GM18873 (cell line): Measurements from ENCODE around the gene EPSTI1.

ENCODE experiments used
- ATAC-seq: cut with Tn5 transposase; IDR thresholded peaks from one replicate; pipeline ENCODE4 v1.9.1; 2021; ENCODE audit warnings: mild to moderate bottlenecking, moderate library complexity, moderate number of reproducible peaks; ENCODE audit not compliant: unreplicated experiment, low FRiP score

Gene EPSTI1

GRCh38 chr13:42906257-42906656, 85.8 kb downstream of the EPSTI1 start:
- ATAC-seq: no peak

- no peak for ATAC-seq
Measured at GRCh38 chr13:42905579-42905978, 86.5 kb downstream of the EPSTI1 start.

GRCh38 chr13:42899266-42899665, 92.8 kb downstream of the EPSTI1 start:
- no peak for ATAC-seq

GRCh38 chr13:42895776-42896175, 96.3 kb downstream of the EPSTI1 start:
- no peak for ATAC-seq

GRCh38 chr13:42894765-42895243, 97.2 kb downstream of the EPSTI1 start:
- ATAC-seq: no peak

- no peak for ATAC-seq
Measured at GRCh38 chr13:42893214-42893671, 98.8 kb downstream of the EPSTI1 start.

GRCh38 chr13:42892760-42893159, 99.3 kb downstream of the EPSTI1 start:
- ATAC-seq: no peak

- ATAC-seq: no peak
Measured at GRCh38 chr13:42891591-42891990, 100.5 kb downstream of the EPSTI1 start.

- no peak for ATAC-seq
Measured at GRCh38 chr13:42885325-42885724, 106.7 kb downstream of the EPSTI1 start.

GRCh38 chr13:42883771-42884467, 108.1 kb downstream of the EPSTI1 start:
- ATAC-seq: no peak

- no peak for ATAC-seq
Measured at GRCh38 chr13:42883142-42883541, 108.9 kb downstream of the EPSTI1 start.

- ATAC-seq: no peak
Measured at GRCh38 chr13:42880056-42880605, 111.9 kb downstream of the EPSTI1 start.

GRCh38 chr13:42878721-42879120, 113.3 kb downstream of the EPSTI1 start:
- ATAC-seq: no peak

GRCh38 chr13:42876887-42877545, 115.0 kb downstream of the EPSTI1 start:
- no peak for ATAC-seq

- ATAC-seq: peak; percentile 99
Measured at GRCh38 chr13:42876270-42876714, 115.7 kb downstream of the EPSTI1 start.

- peak; percentile 10 for ATAC-seq
Measured at GRCh38 chr13:42875475-42876269, 116.4 kb downstream of the EPSTI1 start.

GRCh38 chr13:42874221-42874620, 117.8 kb downstream of the EPSTI1 start:
- ATAC-seq: no peak

- no peak for ATAC-seq
Measured at GRCh38 chr13:42873081-42873480, 119.0 kb downstream of the EPSTI1 start.

GRCh38 chr13:42867232-42867631, 124.8 kb downstream of the EPSTI1 start:
- ATAC-seq: no peak

GRCh38 chr13:42865768-42866102, 126.3 kb downstream of the EPSTI1 start:
- no peak for ATAC-seq
